ENCODE results near the gene CFAP221.
A peak's percentile ranks its signal among the peaks of the same experiment; 100 is the strongest.

Gene CFAP221

GRCh38 chr2:119536707-119537106, 7.5 kb upstream of the CFAP221 start:
- DNase-seq (ENCODE audit: low read depth in 2 of 2), result no peak

DNA sequence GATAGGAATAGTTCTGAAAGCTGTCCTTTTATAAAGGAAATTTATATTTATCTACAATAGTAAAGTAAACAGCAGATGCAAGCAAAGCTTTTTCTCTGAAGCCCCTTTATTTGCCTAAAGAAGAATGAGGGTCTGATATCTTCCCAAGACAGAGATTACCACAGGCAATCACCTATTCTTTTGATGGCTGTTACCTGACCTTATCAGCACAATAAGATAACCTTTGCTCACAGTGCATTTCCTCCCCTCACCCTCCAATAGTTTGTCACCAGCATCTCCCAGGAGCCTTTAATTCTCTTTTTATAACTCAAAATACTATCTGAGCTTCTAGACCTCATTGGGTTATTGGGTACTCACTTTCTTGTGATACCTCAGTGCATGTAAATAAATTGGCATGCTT, 6.5 kb upstream of the CFAP221 start:
- no peak for DNase-seq (ENCODE audit: low read depth in 2 of 2)

GRCh38 chr2:119541476-119541875, 2.8 kb upstream of the CFAP221 start:
- DNase-seq (ENCODE audit: low read depth in 2 of 2), result no peak

- peak; percentile 39 to 42 for DNase-seq (ENCODE audit: low read depth in 2 of 2)
These were observed 758 bp downstream of the CFAP221 start for GRCh38 chr2:119544939-119545475.

GRCh38 chr2:119545754-119546446, 1.7 kb downstream of the CFAP221 start:
- DNase-seq (ENCODE audit: low read depth in 2 of 2), result peak; percentile 28 to 37

- no peak for DNase-seq (ENCODE audit: low read depth in 2 of 2)
These were observed 2.2 kb downstream of the CFAP221 start for GRCh38 chr2:119546447-119546767.

- no peak for DNase-seq (ENCODE audit: low read depth in 2 of 2)
These were observed 4.4 kb downstream of the CFAP221 start for GRCh38 chr2:119548516-119549120.

DNA sequence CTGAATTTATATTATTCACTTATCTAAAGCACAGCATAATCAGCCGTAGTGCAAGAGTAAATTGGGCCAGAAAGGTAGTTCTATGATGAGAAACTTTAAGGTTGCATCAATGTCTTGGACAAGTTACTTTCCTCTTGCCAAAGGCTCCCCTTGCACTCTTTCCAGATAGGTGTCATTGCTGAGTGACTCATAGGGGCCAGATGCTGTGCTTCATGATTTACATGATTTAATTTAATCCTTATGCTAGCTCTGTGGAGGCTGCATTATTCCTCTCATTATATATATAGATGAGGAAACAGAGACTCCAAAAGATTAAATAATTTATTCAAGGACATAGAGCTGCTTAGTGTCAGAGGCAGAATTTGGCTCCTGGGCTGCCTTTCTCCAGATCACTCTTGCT, 5.0 kb downstream of the CFAP221 start:
- DNase-seq (ENCODE audit: low read depth in 2 of 2), result peak; percentile 78

GRCh38 chr2:119550346-119550745, 6.1 kb downstream of the CFAP221 start:
- no peak for DNase-seq (ENCODE audit: low read depth in 2 of 2)

GRCh38 chr2:119550856-119551255, 6.6 kb downstream of the CFAP221 start:
- DNase-seq (ENCODE audit: low read depth in 2 of 2), result no peak

GRCh38 chr2:119552902-119553301, 8.7 kb downstream of the CFAP221 start:
- DNase-seq (ENCODE audit: low read depth in 2 of 2), result no peak

- DNase-seq (ENCODE audit: low read depth in 2 of 2), result no peak
These were observed 9.6 kb downstream of the CFAP221 start for GRCh38 chr2:119553687-119554344.

- no peak for DNase-seq (ENCODE audit: low read depth in 2 of 2)
These were observed 21.2 kb downstream of the CFAP221 start for GRCh38 chr2:119565481-119565880.

DNA sequence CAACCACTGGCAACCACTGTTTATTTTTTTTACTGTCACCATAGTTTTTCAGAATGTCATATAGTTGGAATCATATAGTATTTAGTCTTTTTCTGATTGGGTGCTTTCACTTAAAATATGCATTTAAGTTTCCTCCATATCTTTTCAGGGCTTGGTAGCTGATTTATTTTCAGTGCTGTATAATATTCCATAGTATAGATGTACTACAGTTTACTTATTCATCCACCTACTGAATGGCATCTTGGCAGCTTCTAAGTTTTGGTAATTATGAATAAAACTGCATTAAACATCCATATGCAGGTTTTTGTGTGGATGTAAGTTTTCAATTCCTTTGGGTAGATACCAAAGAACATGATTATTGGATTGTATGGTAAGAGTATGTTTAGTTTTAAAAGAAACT, 23.0 kb downstream of the CFAP221 start:
- no peak for DNase-seq (ENCODE audit: low read depth in 2 of 2)

DNA sequence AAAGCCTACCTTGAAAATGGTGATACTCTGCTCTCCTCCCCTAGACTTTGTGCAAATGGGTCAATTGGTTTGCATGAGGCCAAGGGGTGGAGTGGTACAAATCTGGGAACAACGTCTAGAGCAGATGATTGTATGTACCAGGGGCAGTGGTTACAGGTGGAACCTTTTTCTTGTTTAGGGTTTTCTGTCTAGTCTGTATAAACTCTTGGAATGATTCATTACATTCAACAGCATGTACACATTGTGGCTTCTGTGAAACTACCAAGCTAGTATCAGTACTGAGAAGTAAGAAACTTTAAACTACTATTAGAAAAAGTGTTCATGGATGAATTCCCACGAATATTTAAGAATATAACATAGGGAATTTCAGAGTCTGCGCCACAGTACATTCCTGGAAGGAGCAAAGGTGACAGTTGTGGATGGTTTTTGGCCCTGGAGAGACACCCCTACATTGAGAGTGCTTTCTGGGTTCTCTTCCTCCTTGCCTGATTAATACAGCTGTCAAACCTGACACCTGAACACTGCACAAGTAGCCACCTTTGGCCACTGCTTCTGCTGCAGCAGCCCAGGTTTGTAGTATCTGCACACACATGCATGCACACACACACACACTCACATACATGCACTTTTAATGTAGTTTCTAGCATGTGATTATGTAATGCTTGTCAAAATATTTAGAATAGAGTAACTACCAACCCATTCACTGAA, 30.0 kb downstream of the CFAP221 start:
- DNase-seq (ENCODE audit: low read depth in 2 of 2), result no peak

GRCh38 chr2:119574864-119575263, 30.6 kb downstream of the CFAP221 start:
- DNase-seq (ENCODE audit: low read depth in 2 of 2), result no peak

DNA sequence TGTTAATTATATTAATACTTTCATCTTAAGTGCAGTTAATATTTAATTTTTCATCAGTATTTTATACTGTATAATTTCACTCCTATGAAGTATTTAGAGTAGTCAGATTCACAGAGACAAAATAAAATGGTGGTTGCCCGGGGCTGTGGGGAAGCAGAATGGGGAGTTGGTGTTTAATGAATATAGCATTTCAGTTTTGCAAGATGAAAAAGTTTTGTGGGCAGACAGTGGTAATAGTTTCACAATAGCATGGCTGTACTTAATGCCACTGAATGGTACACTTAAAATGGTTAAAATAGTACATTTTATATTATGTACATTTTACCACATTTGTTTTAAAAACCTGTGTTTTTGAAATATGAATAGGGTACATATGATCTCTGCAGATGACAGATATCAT, 31.2 kb downstream of the CFAP221 start:
- DNase-seq (ENCODE audit: low read depth in 2 of 2), result no peak

DNA sequence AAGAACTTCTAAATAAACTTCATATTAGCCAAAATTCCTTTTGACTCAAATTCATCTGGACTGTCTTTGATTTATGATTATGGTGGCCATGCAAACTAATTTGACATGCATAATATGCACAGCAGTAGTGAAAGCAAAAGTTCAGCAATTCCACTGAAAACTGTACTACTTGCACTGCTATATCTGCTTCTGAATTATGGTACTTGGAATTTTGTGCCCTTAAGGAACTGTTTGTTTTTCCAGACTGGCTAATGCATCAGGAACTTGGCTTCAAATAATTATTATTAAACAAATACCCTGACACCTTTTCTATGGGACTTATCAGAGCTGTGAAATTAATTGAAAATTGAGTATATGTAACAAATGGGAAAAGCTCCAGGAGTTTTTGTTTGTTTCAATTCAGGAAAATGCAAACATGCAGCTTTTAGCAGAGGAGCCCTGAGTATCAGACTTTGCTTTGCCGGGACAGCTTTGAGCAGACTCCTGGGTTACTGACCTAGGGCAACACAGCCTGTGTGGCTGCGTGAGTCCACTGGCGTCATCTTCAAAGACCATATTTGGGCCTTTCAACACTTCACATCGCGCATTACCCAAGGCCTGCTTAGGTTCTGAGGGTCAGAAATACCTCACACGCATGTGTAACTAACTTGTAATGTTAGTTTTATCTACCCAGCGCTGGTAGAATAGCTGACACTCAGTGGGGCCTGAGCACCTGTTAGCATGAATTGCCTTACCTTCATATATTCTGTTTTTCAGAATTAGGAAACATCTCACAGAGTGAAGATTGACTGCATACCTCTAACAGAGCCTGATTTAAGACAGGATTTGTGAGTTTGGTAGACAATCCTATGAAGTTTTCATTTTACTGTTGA, 35.4 kb downstream of the CFAP221 start:
- no peak for DNase-seq (ENCODE audit: low read depth in 2 of 2)

DNA sequence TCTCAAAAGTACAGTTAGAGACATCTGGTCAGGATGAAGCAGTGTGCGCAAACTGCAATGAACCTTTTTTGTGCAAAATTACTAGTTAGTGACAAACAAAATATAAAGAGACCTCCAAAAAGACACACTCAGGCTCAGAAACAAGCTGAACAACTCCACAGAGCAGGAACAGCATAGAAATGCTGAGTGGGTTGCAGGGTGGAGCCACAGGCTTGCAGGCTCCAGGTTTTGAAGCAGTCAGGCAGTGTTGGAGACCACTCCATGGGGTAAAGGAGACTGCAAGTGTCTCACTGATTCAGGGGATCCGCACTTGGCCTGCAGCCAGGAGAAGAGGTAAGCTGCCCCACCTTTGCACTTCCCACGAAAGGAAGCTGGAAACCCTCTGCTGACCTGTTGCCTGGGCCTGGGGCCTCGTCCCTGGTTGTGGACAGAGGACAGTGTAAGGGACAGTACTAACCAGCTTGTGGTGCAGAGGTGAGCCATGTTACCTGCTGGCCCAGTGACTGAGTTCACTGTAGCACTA, 36.4 kb downstream of the CFAP221 start:
- no peak for DNase-seq (ENCODE audit: low read depth in 2 of 2)

DNA sequence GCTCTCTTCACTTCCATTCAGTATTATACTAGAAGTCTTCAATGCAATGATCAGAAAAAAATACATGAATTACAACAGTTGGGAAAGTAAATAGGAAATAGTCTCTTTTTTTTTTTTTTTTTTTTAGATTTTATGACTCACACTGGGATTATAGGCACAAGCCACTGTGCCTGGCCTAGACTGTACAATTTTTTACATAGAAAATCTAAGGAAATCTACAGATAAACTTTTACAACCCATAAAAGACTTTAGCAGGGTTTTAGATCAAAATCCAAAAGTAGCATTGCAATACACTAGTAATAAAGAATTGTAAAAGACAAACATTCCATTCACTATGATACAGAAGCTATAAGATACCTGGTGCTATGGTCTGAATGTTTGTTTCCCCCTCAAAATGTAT, 39.0 kb downstream of the CFAP221 start:
- DNase-seq (ENCODE audit: low read depth in 2 of 2), result no peak

DNA sequence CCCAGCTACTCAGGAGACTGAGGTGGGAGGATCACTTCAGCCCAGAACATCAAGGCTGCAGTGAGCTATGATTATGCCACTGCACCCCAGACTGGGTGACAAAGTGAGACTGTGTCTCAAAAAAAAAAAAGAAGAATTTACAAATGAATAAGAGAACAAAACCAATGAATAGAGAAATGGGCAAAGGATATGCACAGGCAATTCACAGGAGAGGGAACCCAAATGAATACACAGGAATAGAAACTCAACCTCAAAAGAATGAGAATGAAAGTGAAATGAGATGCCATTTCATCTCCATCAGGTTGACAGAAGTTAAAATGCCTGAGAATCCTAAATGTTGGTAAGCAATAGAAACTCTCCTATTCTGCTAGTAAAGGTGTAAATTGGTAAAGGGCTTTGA, 40.2 kb downstream of the CFAP221 start:
- DNase-seq (ENCODE audit: low read depth in 2 of 2), result no peak

Data from fibroblast of skin of left quadriceps (primary cell).